HEK293T (cell line): ENCODE measurements around the gene CNBD2.
"Not testable (repeated sequence)": the region's sequence is repeated elsewhere in the genome, so short reads cannot be mapped to it uniquely, and the experiment has no call there.

Experiments
- CTCF ChIA-PET: fragments of 350-600 bp; formaldehyde crosslinking; extraction: SDS; loops from one replicate; lab custom pipeline; 2021; ENCODE audit warnings: antibody characterized with exemption, inconsistent platforms; lab: Yijun Ruan, JAX
- POLR2A ChIA-PET: fragments of 350-600 bp; formaldehyde crosslinking; extraction: SDS; loops from one replicate; lab custom pipeline; 2020; ENCODE audit warnings: antibody characterized with exemption, inconsistent platforms; lab: Yijun Ruan, JAX
- DNase-seq: peaks from one replicate; pipeline ENCODE4 v3.0.0; 2012; ENCODE audit warnings: mixed read lengths; ENCODE audit errors: extremely low spot score
- ARNT ChIP-seq: fragments of 450-650 bp; IDR thresholded peaks from 2 replicates; pipeline ENCODE4 v1.6.1; 2017; ENCODE audit warnings: mild to moderate bottlenecking
- BHLHE40 ChIP-seq: fragments of 450-650 bp; IDR thresholded peaks from 2 replicates; pipeline ENCODE4 v1.6.1; 2016; ENCODE audit warnings: mild to moderate bottlenecking, moderate library complexity, borderline replicate concordance
- CTBP1 ChIP-seq: fragments of 450-650 bp; IDR thresholded peaks from 2 replicates; pipeline ENCODE4 v1.6.1; 2016; ENCODE audit warnings: borderline replicate concordance
- ELF4 ChIP-seq: fragments of 450-650 bp; IDR thresholded peaks from 2 replicates; pipeline ENCODE4 v1.6.1; 2017; ENCODE audit warnings: antibody characterized with exemption
- FOXA1 ChIP-seq: fragments of 450-650 bp; IDR thresholded peaks from 2 replicates; pipeline ENCODE4 v1.6.1; 2016; ENCODE audit warnings: mild to moderate bottlenecking
- FOXK2 ChIP-seq: fragments of 450-650 bp; IDR thresholded peaks from 2 replicates; pipeline ENCODE4 v1.6.1; 2016; ENCODE audit warnings: mild to moderate bottlenecking
- FOXM1 ChIP-seq: fragments of 450-650 bp; IDR thresholded peaks from 2 replicates; pipeline ENCODE4 v1.6.1; 2017; ENCODE audit warnings: mild to moderate bottlenecking, borderline replicate concordance
- HDGF ChIP-seq: fragments of 450-650 bp; IDR thresholded peaks from 2 replicates; pipeline ENCODE4 v1.6.1; 2017; ENCODE audit warnings: antibody characterized with exemption, borderline replicate concordance
- L3MBTL2 ChIP-seq: fragments of 450-650 bp; conservative IDR thresholded peaks from 2 replicates; pipeline ENCODE4 v1.6.1; 2016; ENCODE audit warnings: mild to moderate bottlenecking
- LEF1 ChIP-seq: fragments of 450-650 bp; IDR thresholded peaks from 2 replicates; pipeline ENCODE4 v1.6.1; 2017; ENCODE audit warnings: mild to moderate bottlenecking, borderline replicate concordance
- NFRKB ChIP-seq: fragments of 450-650 bp; IDR thresholded peaks from 2 replicates; pipeline ENCODE4 v1.6.1; 2016; ENCODE audit warnings: mild to moderate bottlenecking, moderate library complexity
- PKNOX1 ChIP-seq: fragments of 450-650 bp; IDR thresholded peaks from 2 replicates; pipeline ENCODE4 v1.6.1; 2016
- SP1 ChIP-seq: fragments of 450-650 bp; IDR thresholded peaks from 2 replicates; pipeline ENCODE4 v1.6.1; 2017
- SUZ12 ChIP-seq: fragments of 450-650 bp; IDR thresholded peaks from 2 replicates; pipeline ENCODE4 v1.6.1; 2016; ENCODE audit warnings: mild to moderate bottlenecking
- TARDBP ChIP-seq: fragments of 450-650 bp; IDR thresholded peaks from 2 replicates; pipeline ENCODE4 v1.6.1; 2016
- ZNF384 ChIP-seq: fragments of 450-650 bp; IDR thresholded peaks from 2 replicates; pipeline ENCODE4 v1.6.1; 2016

Gene CNBD2

GRCh38 chr20:36031806-36032205 is 63.4 kb downstream of the CNBD2 start:
- no peak for TF ChIP-seq FOXA1
- no peak for TF ChIP-seq ELF4
- TF ChIP-seq BHLHE40 = no peak
- TF ChIP-seq SUZ12 = no peak
- TF ChIP-seq HDGF = no peak
- no peak for TF ChIP-seq FOXK2
- ChIA-PET POLR2A (no interaction called here), CTCF (interaction anchor here (0.5 to 1.0 kb wide), 2 partner anchors 125 to 354 kb away, joined by 3 to 4 read pairs; no protein-coding TSS in a partner anchor)

GRCh38 chr20:36034875-36035274 is 66.5 kb downstream of the CNBD2 start:
- ChIA-PET POLR2A (no interaction called here), CTCF (no interaction called here)
- no peak for DNase-seq
- TF ChIP-seq NFRKB (no peak), ZNF384 (no peak), FOXA1 (no peak), HDGF (no peak), TARDBP (no peak), LEF1 (no peak), CTBP1 (no peak), BHLHE40 (no peak), ELF4 (no peak), L3MBTL2 (no peak)

More at GRCh38 chr20:36031806-36032205, 63.4 kb downstream of the CNBD2 start:
- no peak for DNase-seq

- DNase-seq = no peak
- TF ChIP-seq BHLHE40 = no peak
- POLR2A ChIA-PET = no interaction called here
- CTCF ChIA-PET = interaction anchor here (0.6 to 1.0 kb wide), 2 partner anchors 12 to 101 kb away, joined by 3 to 6 read pairs; no protein-coding TSS in a partner anchor
Measured at GRCh38 chr20:36035745-36036144, 67.4 kb downstream of the CNBD2 start.

GRCh38 chr20:36036688-36037087 is 68.3 kb downstream of the CNBD2 start:
- no peak for DNase-seq
- ChIA-PET POLR2A (no interaction called here), CTCF (no interaction called here)
- TF ChIP-seq FOXA1 = no peak

- no peak for DNase-seq
- CTCF ChIA-PET = no interaction called here
- TF ChIP-seq CTBP1 = no peak
- TF ChIP-seq L3MBTL2 = no peak
- TF ChIP-seq PKNOX1 = no peak
- no peak for TF ChIP-seq LEF1
- TF ChIP-seq BHLHE40 = no peak
- TF ChIP-seq SP1 = no peak
- TF ChIP-seq ELF4 = no peak
- TF ChIP-seq TARDBP = no peak
- no peak for TF ChIP-seq SUZ12
- no peak for TF ChIP-seq ZNF384
- no peak for TF ChIP-seq FOXM1
- TF ChIP-seq NFRKB = no peak
- TF ChIP-seq FOXA1 = no peak
- no peak for TF ChIP-seq HDGF
- no peak for TF ChIP-seq ARNT
- no peak for TF ChIP-seq FOXK2
- POLR2A ChIA-PET = no interaction called here
Measured at GRCh38 chr20:36040571-36040970, 72.2 kb downstream of the CNBD2 start.

- CTCF ChIA-PET = interaction anchor here (1.1 kb wide), 1 partner anchor 113 kb away, joined by 3 read pairs; no protein-coding TSS in a partner anchor
- TF ChIP-seq SUZ12 (no peak), BHLHE40 (no peak), ARNT (no peak), ELF4 (no peak)
- POLR2A ChIA-PET = no interaction called here
- DNase-seq = no peak
Measured at GRCh38 chr20:36043441-36043840, 75.1 kb downstream of the CNBD2 start.

- no peak for DNase-seq
- CTCF ChIA-PET = interaction anchor here (1.1 kb wide), 1 partner anchor 112 kb away, joined by 3 read pairs; no protein-coding TSS in a partner anchor
- TF ChIP-seq L3MBTL2 (no peak), FOXK2 (no peak), FOXM1 (no peak), TARDBP (no peak), ELF4 (no peak), SP1 (no peak), LEF1 (no peak), FOXA1 (no peak), ARNT (no peak), BHLHE40 (no peak), NFRKB (no peak), HDGF (no peak)
- POLR2A ChIA-PET = no interaction called here
Measured at GRCh38 chr20:36043892-36044515, 75.6 kb downstream of the CNBD2 start.

GRCh38 chr20:36045373-36045714 is 77.0 kb downstream of the CNBD2 start:
- no peak for TF ChIP-seq PKNOX1
- no peak for TF ChIP-seq FOXK2
- TF ChIP-seq ELF4 = no peak
- TF ChIP-seq L3MBTL2 = no peak
- no peak for TF ChIP-seq NFRKB
- CTCF ChIA-PET = no interaction called here
- POLR2A ChIA-PET = no interaction called here
- no peak for DNase-seq

- POLR2A ChIA-PET, CTCF ChIA-PET, DNase-seq: not testable (repeated sequence)
Measured at GRCh38 chr20:36046073-36046798, 77.8 kb downstream of the CNBD2 start.

- CTCF ChIA-PET, DNase-seq: not testable (repeated sequence)
- POLR2A ChIA-PET = interaction anchor here (1.1 kb wide), 1 partner anchor 307 kb away, joined by 3 read pairs; the partner anchor contains the start of gene RBM39
Measured at GRCh38 chr20:36049408-36049807, 81.0 kb downstream of the CNBD2 start.
